ENCODE data around the gene UGDH. TPM values are rescaled to one million over a fixed set of nuclear protein-coding genes. Genes with fewer than 3 reads are reported as not detected.
A peak's percentile ranks its signal among the peaks of the same experiment; 100 is the strongest.

The UGDH gene
- total and polyA plus RNA-seq, 9 of the 15 experiments (the other 6 are each of a cell fraction or from before 2014, with no cell fraction given): 5.5 to 21.7 (median 16.2) TPM

- no peak for TF ChIP-seq RFX5 (IDR thresholded peaks at IDR 0.05; ENCODE audit: low read depth, low read length)
- TF ChIP-seq, protein P1, sequence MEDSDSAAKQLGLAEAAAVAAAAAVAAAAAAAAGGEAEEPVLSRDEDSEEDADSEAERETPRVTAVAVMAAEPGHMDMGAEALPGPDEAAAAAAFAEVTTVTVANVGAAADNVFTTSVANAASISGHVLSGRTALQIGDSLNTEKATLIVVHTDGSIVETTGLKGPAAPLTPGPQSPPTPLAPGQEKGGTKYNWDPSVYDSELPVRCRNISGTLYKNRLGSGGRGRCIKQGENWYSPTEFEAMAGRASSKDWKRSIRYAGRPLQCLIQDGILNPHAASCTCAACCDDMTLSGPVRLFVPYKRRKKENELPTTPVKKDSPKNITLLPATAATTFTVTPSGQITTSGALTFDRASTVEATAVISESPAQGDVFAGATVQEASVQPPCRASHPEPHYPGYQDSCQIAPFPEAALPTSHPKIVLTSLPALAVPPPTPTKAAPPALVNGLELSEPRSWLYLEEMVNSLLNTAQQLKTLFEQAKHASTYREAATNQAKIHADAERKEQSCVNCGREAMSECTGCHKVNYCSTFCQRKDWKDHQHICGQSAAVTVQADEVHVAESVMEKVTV (CRISPR knock-in tag; IDR thresholded peaks at IDR 0.05): no peak
Observed at GRCh38 chr4:39484582-39485272, 42.5 kb downstream of the UGDH start (continued).

GRCh38 chr4:39480902-39481695 is 46.1 kb downstream of the UGDH start:
- Histone ChIP-seq H4K20me1 (replicated peaks; ENCODE audit: control insufficient read depth, insufficient read depth, low read length) (no peaks in the 10 kb centered on the region), H3K4me1 (replicated peaks in 1 of 2; ENCODE audit: control insufficient read depth in 2 of 2, insufficient read depth in 2 of 2, low read length in 2 of 2) (peaks cover 0 to 3% of the 10 kb centered on the region in 2 experiments; a peak in 2 of 5 replicates), H3K4me2 (ENCODE audit: insufficient read depth, low read length) (no peak overlapping the region), H3K9me3 (replicated peaks; ENCODE audit: control insufficient read depth, insufficient read depth, low read depth, low read length) (peaks cover 2% of the 10 kb centered on the region; the same call in 1 of the 2 replicates), H3K9me1 (ENCODE audit: control insufficient read depth, insufficient read depth, low read length) (no peaks in the 10 kb centered on the region), H2AFZ (ENCODE audit: low read depth, low read length) (0 out of 2 replicates have a peak overlapping the region, but pooled peaks have one; percentile 23), H3K36me3 (ENCODE audit: control insufficient read depth, insufficient read depth, low read length) (peaks cover 13% of the 10 kb centered on the region; the same call in 2 of the 3 replicates), H3K27me3 (ENCODE audit: control insufficient read depth in 2 of 2, insufficient read depth in 2 of 2, low read length in 2 of 2) (no peaks in the 10 kb centered on the region), H3K4me3 (no peak overlapping the region), H3K9ac (ENCODE audit: insufficient read depth in 1 of 2, low read depth in 2 of 2, low read length in 2 of 2) (no peak overlapping the region), H3K79me2 (ENCODE audit: control insufficient read depth, insufficient read depth, low read length) (no peaks in the 10 kb centered on the region), H3K27ac (ENCODE audit: extremely low read depth, low read depth, low read length) (no peak overlapping the region)
- no TSS peak for BruUV-seq (replicated peaks)
- 75% methylated on average over 18 of the region's 21 CpGs for WGBS (ENCODE audit: insufficient coverage, low coverage, missing lambda C conversion rate)
- ChIA-PET CTCF (ENCODE audit: low intra/inter-chr PET ratio) (no interaction called here), POLR2A (interaction anchor here (0.7 to 1.1 kb wide), 2 partner anchors 22 to 126 kb away, joined by 3 read pairs; partner anchors contain the start of genes LIAS and RPL9)
- FAIRE-seq (no peak), DNase-seq (ENCODE audit: extremely low read depth in 1 of 4, low spot score in 3 of 4) (no peak), ATAC-seq (no peak)
- TF ChIP-seq C11orf30 (IDR thresholded peaks at IDR 0.05; ENCODE audit: low read depth) (no peak), MECOM (CRISPR knock-in tag; IDR thresholded peaks at IDR 0.05) (no peak), SPI1 (IDR thresholded peaks at IDR 0.05; ENCODE audit: borderline replicate concordance, low read depth, low read length) (0 out of 2 replicates have a peak, but pooled peaks have one; percentile 11)
- TF ChIP-seq, protein P2, sequence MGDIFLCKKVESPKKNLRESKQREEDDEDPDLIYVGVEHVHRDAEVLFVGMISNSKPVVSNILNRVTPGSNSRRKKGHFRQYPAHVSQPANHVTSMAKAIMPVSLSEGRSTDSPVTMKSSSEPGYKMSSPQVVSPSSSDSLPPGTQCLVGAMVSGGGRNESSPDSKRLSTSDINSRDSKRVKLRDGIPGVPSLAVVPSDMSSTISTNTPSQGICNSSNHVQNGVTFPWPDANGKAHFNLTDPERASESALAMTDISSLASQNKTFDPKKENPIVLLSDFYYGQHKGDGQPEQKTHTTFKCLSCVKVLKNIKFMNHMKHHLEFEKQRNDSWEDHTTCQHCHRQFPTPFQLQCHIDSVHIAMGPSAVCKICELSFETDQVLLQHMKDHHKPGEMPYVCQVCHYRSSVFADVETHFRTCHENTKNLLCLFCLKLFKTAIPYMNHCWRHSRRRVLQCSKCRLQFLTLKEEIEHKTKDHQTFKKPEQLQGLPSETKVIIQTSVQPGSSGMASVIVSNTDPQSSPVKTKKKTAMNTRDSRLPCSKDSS (IDR thresholded peaks at IDR 0.05; ENCODE audit: low read depth, partially characterized antibody): no peak
- in situ Hi-C loops (cut with MboI) (no loop called here), intact Hi-C loops (cut with micrococcal nuclease) (no loop called here)
